ENCODE measurements around the gene FIGNL1.
A peak's percentile ranks its signal among the peaks of the same experiment; 100 is the strongest.
"Not testable (repeated sequence)": the region's sequence is repeated elsewhere in the genome, so short reads cannot be mapped to it uniquely, and the experiment has no call there.

The FIGNL1 gene

DNA sequence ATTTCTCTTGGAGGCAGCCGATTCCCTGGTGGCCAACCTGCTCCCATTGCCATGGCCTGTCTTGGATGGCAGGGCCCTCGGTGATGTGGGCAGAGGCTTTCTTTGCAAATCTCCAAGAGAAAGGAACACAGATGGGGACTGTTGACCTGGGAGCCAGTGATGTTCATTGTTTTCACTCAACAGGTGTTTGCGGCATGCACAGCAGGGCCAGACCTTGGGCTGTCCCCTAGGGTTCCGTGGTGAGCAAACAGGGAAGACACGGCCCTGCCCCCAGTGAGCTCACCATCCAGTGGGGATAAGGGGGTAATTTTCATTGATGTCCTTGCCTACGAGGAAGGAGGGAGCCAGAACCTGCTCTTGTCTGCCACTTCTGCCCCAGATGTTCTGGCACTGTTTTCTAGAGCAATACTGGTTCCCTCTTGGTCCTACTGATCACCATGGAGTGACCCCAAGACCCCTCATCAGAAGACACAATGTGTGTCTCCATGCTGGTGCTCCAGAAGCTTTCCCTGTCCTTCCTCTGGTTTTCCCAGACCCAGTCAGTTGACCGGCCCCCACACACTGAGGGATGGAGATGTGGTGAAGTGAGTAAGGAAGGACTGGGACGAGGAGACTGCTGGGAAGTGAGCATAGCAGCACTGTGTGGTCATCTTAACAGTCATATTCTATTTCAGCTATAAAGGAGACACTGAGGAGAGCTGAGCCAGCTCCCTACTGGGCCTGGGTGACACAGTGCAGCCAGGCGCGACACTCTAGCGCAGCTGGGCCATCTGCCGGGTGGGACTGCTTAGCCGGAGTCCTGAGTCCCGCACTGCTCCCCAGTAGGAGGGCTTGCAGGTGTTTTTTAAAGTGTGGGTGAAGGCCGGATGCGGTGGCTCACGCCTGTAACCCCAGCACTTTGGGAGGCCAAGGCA lies 20.4 kb upstream of the FIGNL1 start:
- DNase-seq (ENCODE audit: low read depth) = no peak

DNA sequence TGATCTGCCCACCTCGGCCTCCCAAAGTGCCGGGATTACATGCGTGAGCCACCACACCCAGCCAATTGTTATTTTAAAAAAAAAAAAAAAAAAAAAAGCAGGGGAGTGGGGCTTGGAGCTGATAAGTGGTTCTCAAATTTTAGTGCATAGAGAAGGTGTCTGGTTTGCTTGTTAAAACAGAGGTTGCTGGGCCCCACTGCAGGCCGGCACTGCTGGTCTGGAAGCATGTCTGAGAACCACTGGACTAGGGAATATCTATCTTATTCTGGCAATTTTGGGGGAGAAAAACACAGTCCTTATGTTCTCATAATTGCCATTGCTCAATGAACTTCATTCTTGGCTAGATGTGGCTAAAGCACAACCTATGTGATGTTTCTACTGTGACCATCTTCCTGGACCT lies 19.0 kb upstream of the FIGNL1 start:
- DNase-seq (ENCODE audit: low read depth) = no peak

DNA sequence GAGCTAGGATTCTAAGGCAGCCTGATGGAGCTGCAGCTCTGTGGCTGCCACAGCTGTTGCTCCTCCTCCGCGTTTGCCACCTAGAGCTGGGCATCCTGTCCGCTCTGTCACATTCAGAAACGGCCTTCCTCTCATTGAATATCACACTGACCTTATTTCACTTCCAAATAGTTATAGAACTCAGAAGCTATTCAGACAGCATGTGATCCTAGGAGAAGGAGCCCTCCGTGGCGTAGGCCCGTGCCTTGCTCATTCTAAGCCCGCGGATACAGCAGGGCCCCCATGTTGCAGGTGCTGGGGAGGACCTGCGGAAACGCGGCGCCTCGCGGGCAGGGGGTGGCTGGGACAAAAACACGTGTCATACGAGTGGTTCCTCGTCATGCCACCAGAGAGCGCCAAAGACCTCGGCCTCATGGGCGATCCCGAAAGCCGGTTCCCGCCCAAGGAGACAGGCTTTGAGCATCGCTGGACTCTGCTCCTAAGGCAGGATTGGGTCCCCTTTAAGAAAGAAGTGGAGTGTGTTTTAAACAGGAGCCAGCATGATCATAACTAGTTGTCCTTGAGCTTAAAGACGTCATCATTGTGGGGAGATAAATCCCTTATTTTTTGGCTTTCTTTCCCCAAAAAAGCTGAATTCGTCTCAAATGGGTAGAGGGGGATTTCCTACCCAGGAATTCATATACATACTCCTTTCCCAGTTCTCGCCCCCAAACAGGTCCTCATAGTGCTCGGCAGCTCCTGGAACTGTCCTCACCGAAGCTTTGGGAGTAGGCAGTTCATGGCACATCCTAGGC lies 17.9 kb upstream of the FIGNL1 start:
- peak; percentile 74 for DNase-seq (ENCODE audit: low read depth)

DNA sequence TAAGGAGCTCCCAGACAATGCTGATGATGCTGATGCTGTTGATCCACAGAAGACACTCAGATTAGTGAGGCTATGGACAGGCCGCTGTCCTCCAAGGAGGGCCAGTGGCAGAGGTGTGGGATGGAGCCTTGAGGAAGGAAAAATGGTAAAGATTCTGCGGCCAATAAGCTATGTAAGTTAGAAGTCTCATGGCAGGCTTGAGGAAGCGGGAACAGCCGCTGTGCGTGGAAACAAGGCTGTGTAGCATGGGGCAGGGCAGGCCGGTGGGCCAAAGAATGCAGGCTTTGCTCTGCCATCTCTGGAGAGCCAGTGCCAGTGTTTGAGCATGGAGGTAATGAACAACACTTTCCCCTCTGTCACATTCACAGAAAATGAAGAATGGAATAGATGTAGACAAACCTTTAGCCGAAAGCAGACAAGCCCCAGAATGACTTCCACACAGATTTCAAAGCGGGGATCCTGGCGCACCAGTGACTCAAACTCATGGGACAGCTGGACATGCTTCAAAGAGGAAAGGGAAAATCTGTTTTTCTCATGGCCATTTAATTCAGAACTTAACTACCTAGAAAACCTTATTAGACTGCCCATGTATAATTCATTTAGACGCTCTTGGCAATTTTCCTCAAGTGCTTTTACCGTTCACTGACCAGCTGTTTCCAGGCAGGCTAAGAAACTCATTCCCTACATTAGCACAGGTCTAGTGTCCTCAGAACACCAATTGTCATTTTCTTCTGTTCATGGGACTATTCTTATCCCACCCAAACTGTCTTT lies 16.9 kb upstream of the FIGNL1 start:
- DNase-seq (ENCODE audit: low read depth) = no peak

DNA sequence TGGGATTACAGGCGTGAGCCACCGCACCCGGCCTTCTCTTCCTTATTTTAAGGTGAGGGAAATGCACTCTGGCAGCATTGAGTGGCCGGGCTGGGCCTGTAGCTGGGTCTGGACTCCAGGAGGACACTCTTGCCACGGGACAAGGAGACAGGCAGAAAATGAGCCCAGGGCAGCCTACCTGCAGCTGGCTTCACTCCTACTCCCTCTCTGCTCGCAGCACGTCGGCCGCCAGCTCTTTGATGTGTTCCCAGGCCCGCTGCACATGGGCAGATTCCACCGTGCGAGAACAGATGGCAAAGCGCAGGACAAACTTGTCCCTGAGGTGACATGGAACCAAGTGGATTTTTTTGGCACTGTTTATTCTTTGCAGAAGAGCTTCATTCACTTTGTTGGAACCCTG lies 12.9 kb upstream of the FIGNL1 start:
- no peak for DNase-seq (ENCODE audit: low read depth)

DNA sequence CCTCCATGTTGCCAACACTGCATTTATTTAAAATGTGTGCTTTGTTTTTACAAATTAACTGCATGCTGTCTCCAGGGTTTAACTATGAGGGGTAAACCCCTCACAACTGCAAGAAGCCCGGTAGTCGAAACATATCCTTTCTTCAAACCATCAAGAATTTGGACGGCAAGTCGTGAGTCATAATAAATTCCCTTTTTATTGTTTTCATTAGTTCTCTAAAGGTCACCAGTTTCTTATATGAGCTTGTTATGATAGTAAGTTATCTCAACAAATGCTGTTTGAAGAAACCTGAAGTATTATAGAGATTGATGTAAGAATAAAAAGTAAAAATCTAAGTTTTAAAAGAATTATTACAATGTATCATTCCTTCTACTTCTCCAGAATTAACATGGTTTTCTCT lies 12.2 kb upstream of the FIGNL1 start:
- DNase-seq (ENCODE audit: low read depth) = no peak

DNA sequence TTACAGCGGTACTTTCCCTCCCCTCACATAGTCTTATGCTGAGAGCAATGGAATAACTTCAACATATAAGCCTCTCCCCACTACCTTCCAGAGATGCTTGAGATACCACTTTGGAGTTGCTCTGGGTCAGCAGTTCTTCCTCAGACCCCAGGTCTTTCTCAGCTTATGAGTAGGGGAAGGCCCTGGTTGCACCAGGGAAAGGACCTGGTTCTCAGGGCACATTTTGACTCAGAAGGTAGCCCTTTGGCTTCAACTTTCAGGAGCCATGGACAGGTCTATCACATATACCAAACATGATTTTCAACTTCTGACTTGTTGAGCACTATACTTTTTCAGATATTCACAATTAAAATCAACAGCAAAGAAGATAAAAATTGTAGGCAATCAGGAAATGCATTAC lies 11.5 kb upstream of the FIGNL1 start:
- no peak for DNase-seq (ENCODE audit: low read depth)

DNA sequence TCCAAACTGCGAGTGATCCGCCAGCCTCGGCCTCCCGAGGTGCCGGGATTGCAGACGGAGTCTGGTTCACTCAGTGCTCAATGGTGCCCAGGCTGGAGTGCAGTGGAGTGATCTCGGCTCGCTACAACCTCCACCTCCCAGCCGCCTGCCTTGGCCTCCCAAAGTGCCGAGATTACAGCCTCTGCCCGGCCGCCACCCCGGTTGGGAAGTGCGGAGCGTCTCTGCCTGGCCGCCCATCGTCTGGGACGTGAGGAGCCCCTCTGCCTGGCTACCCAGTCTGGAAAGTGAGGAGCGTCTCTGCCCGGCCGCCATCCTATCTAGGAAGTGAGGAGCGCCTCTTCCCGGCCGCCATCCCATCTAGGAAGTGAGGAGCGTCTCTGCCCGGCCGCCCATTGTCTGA lies 9.0 kb upstream of the FIGNL1 start:
- not testable (repeated sequence) for DNase-seq (ENCODE audit: low read depth)

DNA sequence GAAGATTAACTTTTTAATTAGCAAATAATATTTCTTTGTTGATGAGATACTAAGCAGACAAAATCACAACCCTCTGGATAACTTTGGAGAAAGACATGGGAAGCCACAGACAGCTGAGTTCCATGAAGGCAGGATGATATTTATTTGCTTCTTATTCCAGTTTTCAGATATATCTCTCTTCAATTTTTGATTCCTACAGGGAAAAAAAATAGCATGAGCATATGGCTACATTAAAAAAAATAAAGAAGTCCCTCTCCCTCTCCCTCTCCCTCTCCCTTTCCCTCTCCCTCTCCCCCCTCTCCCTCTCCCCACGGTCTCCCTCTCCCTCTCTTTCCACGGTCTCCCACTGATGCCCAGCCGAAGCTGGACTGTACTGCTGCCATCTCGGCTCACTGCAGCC lies 8.5 kb upstream of the FIGNL1 start:
- DNase-seq (ENCODE audit: low read depth) = not testable (repeated sequence)

DNA sequence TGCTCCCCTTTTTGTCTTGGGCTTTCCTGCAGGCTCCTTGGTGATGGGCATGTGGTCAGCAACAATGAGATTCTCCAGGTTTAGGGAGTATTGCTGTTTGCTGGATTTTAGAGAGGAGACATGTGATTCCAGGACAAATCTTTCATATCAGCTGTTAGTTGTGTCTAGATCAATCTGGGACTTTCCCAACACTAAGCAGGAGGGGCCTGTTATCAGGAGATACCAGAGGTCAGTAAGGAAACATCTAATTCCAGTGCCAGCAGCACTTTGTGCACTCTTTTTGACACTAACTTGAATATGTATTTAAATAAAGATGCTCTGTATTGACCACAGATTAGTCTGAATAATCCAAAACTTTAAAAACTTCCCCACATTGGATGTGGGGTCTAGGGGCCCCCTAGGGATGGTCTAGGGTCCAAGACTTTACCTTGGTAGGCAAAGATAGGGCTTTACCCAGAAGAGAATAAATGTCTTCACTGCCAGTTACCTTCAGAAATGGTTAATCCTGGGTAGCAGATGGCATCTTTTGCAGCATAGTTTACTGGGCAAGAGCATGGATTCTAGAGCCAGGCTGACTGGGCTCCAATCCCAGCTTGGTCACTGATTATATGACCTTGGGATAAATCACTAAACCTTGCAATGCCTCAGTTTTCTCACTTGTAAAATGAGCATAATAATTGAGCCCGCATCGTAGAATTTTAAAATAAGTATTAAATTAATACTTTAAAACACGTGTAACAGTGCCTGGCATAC lies 6.4 kb upstream of the FIGNL1 start:
- no peak for DNase-seq (ENCODE audit: low read depth)

DNA sequence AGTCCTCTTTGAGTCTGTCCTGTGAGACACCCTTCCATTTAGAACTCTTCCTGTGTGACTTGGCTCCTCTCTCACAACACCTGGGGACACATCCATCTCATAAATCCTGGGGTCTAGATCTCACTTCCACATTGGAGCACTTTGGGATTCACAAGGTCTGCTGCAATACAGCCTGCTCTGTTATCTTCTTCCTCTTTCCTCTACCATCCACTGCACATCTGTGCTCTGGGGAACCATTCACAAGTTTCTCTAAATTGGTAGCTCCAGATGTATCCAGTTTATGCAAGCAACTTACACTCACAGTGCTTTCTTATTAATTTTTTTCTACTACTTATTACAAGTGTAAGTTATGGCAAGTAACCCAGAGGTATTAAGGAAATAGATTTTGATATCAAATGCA lies 5.5 kb upstream of the FIGNL1 start:
- no peak for DNase-seq (ENCODE audit: low read depth)

DNA sequence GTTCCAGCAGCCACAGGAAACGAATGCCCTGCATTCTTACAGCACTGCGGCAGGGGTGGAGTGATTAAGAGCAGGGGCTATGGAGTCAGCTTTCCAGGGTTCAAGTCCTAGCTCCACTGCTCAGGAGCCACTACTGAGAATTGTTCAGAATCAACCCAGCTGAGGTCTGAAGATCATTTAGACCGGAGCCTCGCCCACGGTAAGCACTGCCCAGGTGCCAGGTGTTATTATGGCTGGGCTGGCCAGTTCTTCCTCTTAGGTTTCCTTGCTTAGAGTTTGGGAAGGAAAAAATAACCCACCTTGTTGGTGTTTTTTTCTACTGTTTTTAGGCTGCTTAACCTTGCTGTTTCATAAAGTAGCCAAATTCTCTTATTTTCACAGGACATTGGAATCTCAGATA lies 4.8 kb upstream of the FIGNL1 start:
- no peak for DNase-seq (ENCODE audit: low read depth)

DNA sequence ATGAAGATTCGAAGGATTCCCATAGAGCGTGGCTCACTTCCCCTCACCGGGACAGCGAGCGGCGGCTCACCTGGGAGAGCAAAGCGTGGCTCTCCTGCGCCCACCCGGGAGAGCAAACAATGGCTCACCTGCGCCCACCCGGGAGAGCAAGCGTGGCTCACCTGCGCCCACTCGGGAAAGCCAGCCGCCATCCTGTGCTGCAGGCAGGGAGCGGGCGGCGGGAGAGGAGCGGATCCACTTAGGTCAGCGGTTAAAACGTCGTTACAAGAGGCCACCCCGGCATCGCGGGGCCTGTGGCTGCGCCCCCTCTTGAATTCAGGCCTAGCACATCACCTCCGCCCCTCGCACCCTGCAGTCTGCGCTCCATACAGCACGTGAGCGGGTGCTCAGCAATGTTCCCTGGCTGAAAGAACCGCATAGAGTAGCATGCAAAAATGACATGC lies 461 bp upstream of the FIGNL1 start:
- DNase-seq (ENCODE audit: low read depth) = peak; percentile 10

DNA sequence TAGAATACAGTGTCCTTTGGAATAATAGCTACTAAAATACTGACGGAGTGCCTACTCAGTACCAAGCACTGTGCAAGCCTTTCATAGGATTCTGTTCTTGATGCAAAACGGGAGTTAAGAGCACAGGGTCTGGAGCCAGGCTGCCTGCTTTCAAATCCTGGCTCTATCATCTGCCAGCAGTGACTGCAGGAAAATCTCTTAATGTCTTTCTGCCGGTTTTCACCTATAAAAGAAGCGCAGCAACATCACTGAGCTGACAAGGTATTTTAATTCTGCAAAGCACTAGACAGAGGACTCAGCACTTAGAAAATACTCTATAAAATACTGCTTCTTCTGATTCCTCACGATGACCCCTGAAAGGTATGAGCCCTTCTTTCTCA lies 659 bp downstream of the FIGNL1 start:
- no peak for DNase-seq (ENCODE audit: low read depth)

DNA sequence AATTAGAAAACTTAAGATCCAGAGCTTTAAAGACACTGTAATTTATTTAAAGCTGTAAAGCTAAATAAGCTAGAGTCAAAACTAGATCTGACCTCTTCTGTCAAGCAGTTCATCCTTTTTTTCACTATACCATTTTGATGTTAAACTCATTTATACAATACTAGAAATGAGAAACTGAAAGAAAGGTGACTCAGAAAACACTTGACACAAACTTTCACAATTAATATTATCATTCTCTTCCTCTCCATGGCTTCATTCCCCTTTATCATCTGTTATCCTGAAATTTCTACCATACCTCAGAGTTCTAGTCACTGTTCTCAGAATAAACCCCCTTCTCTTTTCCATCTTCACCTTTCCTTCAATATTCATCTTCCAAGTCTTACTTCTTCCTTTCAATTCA lies 1.3 kb downstream of the FIGNL1 start:
- no peak for DNase-seq (ENCODE audit: low read depth)

DNA sequence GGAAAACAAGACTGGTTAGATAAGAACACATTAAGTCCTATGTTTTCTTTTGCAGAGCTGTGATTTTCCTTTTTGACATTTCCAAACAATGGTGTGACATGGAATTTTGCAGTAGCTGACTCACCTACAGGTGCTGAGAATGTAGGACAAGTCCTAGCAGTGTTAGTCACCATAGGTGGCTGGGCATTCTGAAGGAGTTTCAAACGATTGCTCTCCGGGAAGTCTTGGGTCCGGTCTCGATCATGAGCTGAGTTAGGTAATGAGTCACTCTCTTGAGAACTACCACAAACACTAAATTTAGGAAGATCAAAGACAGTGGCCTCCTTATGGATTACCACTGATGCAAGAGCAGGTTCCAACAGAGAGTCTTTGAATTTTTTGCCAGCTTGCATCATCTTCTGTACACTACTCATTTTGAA lies 3.6 kb downstream of the FIGNL1 start:
- DNase-seq (ENCODE audit: low read depth) = peak; percentile 76

DNA sequence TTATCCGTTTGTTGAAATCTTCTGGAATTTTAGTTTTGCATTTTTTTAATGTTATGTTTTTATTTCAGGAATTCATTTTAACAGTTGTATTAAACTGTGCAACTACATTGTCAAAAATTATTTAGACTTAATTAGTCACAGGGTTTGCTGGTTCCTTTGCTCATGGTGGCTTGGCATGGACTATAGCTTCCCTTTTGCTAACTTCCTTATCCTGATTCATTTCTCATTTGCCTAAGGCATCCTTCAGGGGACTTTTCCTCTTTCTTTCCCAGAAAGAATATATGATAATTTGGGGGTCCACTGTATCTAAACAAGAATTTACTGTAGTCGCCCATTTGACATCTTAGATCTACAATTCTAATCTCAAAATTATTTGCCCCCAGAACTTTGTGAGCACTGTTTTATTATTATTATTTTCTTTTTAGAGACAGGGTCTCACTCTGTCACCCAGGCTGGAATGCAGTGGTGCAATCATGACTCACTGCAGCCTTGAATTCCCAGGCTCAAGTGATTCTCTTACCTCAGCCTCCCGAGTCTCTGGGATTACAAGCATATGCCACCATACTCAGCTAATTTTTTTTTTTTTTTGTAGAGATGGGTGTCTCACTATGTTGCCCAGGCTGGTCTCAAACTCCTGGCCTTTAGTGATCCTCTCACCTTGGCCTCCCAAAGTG lies 13.9 kb downstream of the FIGNL1 start:
- DNase-seq (ENCODE audit: low read depth) = peak; percentile 90

DNA sequence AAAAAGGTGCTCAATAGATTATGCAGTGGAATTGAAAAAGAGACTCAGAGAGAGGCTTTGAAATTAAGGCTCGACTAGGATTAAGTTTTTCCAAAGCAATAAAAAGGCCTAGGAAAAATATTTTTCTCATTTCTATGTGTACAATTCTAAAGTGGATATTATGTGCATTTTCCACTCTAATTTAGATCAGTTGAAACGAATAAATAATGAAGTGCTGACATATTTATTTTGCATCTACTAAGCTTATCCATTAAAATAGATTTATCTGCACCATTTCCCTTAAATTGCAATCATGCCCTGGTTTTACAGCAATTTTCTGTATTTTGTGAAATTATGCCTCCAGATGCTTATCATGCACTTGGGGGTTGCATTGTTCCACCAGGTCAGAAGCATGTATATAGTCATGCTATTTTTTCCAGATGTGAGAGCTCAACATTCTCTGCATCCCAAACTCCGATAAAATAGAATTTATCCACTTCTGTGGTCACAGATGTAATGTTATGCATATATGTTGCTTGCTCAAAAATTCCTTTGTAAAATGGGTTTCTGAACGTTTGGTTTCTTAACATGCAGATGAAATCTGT lies 18.3 kb downstream of the FIGNL1 start:
- DNase-seq (ENCODE audit: low read depth) = no peak

DNA sequence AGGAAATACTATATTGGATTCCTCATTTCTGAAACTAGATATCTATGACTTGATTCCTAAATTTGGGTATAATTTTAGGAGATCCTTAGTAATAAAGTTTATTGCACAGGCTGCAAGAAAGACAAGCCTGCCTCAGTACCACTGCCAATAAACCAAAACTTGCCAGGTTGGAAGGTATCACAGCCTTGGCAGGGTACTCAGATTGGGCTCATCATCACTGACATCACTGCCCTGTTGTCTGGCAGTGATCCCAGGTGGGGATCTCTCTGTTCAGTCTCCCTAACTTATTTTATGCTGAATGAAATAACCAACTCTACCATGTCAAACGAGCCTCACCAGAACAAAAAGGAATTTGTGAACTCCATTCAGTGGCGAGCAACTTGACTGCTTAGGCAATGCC lies 18.8 kb downstream of the FIGNL1 start:
- DNase-seq (ENCODE audit: low read depth) = no peak

DNA sequence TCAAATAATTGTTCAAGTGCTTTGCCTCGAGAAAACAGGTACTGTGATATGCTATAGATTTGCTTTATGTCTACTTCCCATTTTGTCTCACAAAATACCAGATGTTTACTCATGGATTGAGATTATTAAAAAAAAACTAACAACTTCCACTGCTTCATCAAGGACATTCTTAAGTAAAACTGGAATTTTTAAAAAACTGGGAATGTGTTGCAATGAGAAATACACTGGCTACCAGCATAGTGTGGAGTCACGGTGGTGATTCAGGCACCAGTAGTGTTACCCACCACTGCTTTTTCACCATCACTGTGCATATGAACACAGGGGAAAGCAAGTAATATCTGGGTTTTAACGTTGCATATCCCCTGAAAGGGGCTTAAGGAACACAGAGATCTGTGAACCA lies 21.2 kb downstream of the FIGNL1 start:
- no peak for DNase-seq (ENCODE audit: low read depth)

DNA sequence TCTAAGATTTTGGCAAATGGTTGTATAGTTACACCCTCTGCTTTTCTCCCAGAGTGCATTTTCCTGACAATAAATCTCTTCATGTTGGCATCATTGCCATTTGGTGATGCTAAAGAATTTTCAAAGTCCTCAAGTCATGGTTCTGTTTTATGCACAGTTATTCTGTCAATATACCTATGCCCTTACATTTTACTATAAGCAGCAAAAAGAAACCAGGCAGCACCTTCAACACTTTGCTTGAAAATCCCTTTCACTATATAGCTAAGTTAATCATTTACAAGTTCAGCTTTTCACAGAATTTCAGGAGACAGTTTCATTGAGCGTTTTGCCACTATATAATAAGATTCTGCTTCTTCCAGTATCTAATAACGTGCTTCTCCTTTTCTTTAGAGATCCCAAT lies 22.6 kb downstream of the FIGNL1 start:
- no peak for DNase-seq (ENCODE audit: low read depth)

All from ELR (cell line).